Uterus (tissue), 4 donors: Measurements from ENCODE around the gene GSE1. TPM values are rescaled to one million over a fixed set of nuclear protein-coding genes. Genes with fewer than 3 reads are reported as not detected.

Source experiments
- DNase-seq, 2 donors: peaks; one replicate each; pipeline ENCODE4 v3.0.0-alpha.2; 2019 to 2020
- H3K27ac ChIP-seq, 2 donors: fragments of 200-600 bp; sonication (generic); 1 replicate in 1 of 2; 2 replicates in 1 of 2; pipeline ENCODE4 v1.5.1; 2016 to 2018
- H3K27me3 ChIP-seq, 2 donors: fragments of 200-600 bp; sonication (generic); one replicate each; pipeline ENCODE4 v1.5.1; 2018 to 2019; ENCODE audit warnings: control low read depth in 1 of 2
- H3K36me3 ChIP-seq, 2 donors: fragments of 200-600 bp; sonication (generic); one replicate each; pipeline ENCODE4 v1.5.1; 2019; ENCODE audit warnings: control low read depth in 1 of 2
- H3K4me1 ChIP-seq, 2 donors: fragments of 200-600 bp; sonication (generic); one replicate each; pipeline ENCODE4 v1.5.1; 2018 to 2019; ENCODE audit warnings: control low read depth in 1 of 2
- H3K4me3 ChIP-seq, 2 donors: fragments of 200-600 bp; sonication (generic); 1 replicate in 1 of 2; 2 replicates in 1 of 2; pipeline ENCODE4 v1.5.1; 2018 to 2019; ENCODE audit warnings: mild to moderate bottlenecking in 1 of 2
- H3K9me3 ChIP-seq, 2 donors: fragments of 200-600 bp; sonication (generic); one replicate each; pipeline ENCODE4 v1.5.1; 2019; ENCODE audit warnings: control low read depth in 1 of 2
- CTCF ChIP-seq, 4 experiments: fragments of 200-600 bp in 2 of 4; fragments of 450-650 bp in 2 of 4; sonication (generic) in 2 of 4; IDR thresholded peaks; one replicate each; pipeline ENCODE4 v1.5.1; 2016 to 2019; ENCODE audit warnings: antibody characterized with exemption in 4 of 4, mild to moderate bottlenecking in 2 of 4, moderate library complexity in 1 of 4
- POLR2A ChIP-seq, 2 donors: fragments of 450-650 bp; IDR thresholded peaks; one replicate each; pipeline ENCODE4 v1.6.1; 2016; ENCODE audit warnings: antibody characterized with exemption in 2 of 2, mild to moderate bottlenecking in 1 of 2, moderate library complexity in 1 of 2
- intact Hi-C: fragments of 100-400 bp; cut with DNase I; formaldehyde crosslinking; loops from one replicate; pipeline ENCODE4 v1.15.1; 2023; ENCODE audit warnings: low total_unique reads
- total RNA-seq, 4 donors: library from RNA; depleted of rRNA in 3 of 4; stranded (reverse); fragments of >200 nt in 3 of 4; gene quantifications; one replicate each; pipeline versions ENCODE4 v1.1.0 to v1.2.4, GENCODE V29; 2014 to 2023
- donor health status: DM: yes; HTN: yes; CAD: no.

Gene GSE1
- total RNA-seq, 4 donors from 2014 or later: 32.6 to 128 (median 73.9) TPM

- peak; percentile 43 to 57 for DNase-seq
These were observed 46.8 kb downstream of the GSE1 start for GRCh38 chr16:85659805-85660511.

GRCh38 chr16:85660843-85661739, 48.0 kb downstream of the GSE1 start:
- intact Hi-C loops: no loop called here
- Histone ChIP-seq H3K4me3 (no peak overlapping the region), H3K4me1 (no peaks in the 10 kb centered on the region), H3K27me3 (no peaks in the 10 kb centered on the region), H3K27ac (no peak overlapping the region), H3K9me3 (no peaks in the 10 kb centered on the region), H3K36me3 (no peaks in the 10 kb centered on the region)
- TF ChIP-seq POLR2A (IDR thresholded peaks at IDR 0.05) (no peak), CTCF (IDR thresholded peaks at IDR 0.05) (no peak)
- no peak for DNase-seq

More at GRCh38 chr16:85659805-85660511, 46.8 kb downstream of the GSE1 start:
- Histone ChIP-seq H3K9me3 (no peaks in the 10 kb centered on the region), H3K4me1 (no peaks in the 10 kb centered on the region), H3K36me3 (no peaks in the 10 kb centered on the region), H3K27ac (no peak overlapping the region), H3K27me3 (no peaks in the 10 kb centered on the region), H3K4me3 (no peak overlapping the region)
- TF ChIP-seq POLR2A (IDR thresholded peaks at IDR 0.05) (no peak), CTCF (IDR thresholded peaks at IDR 0.05) (peak; percentile 50 to 77 (median 66))
- intact Hi-C loops: no loop called here

- Histone ChIP-seq H3K27me3 (no peaks in the 10 kb centered on the region), H3K4me1 (no peaks in the 10 kb centered on the region), H3K27ac (no peak overlapping the region), H3K36me3 (no peaks in the 10 kb centered on the region), H3K4me3 (no peak overlapping the region), H3K9me3 (no peaks in the 10 kb centered on the region)
- no peak for TF ChIP-seq POLR2A (IDR thresholded peaks at IDR 0.05)
- TF ChIP-seq CTCF (IDR thresholded peaks at IDR 0.05): no peak
- intact Hi-C loops: no loop called here
- DNase-seq: no peak
These were observed 48.8 kb downstream of the GSE1 start for GRCh38 chr16:85661740-85662481.

GRCh38 chr16:85662482-85662812, 49.3 kb downstream of the GSE1 start:
- DNase-seq: no peak
- H3K36me3 ChIP-seq: no peaks in the 10 kb centered on the region
- TF ChIP-seq CTCF (IDR thresholded peaks at IDR 0.05) (no peak), POLR2A (IDR thresholded peaks at IDR 0.05) (no peak)

More at GRCh38 chr16:85662482-85662812, 49.3 kb downstream of the GSE1 start:
- Histone ChIP-seq H3K9me3 (no peaks in the 10 kb centered on the region), H3K4me3 (no peak overlapping the region), H3K27me3 (no peaks in the 10 kb centered on the region), H3K27ac (no peak overlapping the region), H3K4me1 (no peaks in the 10 kb centered on the region)
- intact Hi-C loops: no loop called here
